HEK293 (cell line): ENCODE data around the gene DHX57.

Experiments
- CTCF ChIA-PET: fragments of 350-600 bp; formaldehyde crosslinking; extraction: SDS; loops from one replicate; lab custom pipeline; 2021; ENCODE audit warnings: antibody characterized with exemption; lab: Yijun Ruan, JAX
- POLR2A ChIA-PET: fragments of 300-600 bp; formaldehyde crosslinking; extraction: SDS; loops from one replicate; lab custom pipeline; 2020; ENCODE audit warnings: antibody characterized with exemption, inconsistent platforms; lab: Yijun Ruan, JAX
- H3K27ac ChIP-seq: fragments of 200-500 bp; sonication (Bioruptor generic); 2 replicates; pipeline ENCODE4 v1.5.1; 2014; ENCODE audit warnings: low read depth, low read length, control low read depth, inconsistent platforms; ENCODE audit errors: extremely low read depth
- H3K36me3 ChIP-seq, 2 experiments: fragments of 200-500 bp in 1 of 2; sonication (Bioruptor generic) in 1 of 2; 1 replicate in 1 of 2; 2 replicates in 1 of 2; pipeline ENCODE4 v1.5.1; 2014 to 2017; ENCODE audit warnings: inconsistent platforms in 2 of 2, low read length in 2 of 2; ENCODE audit not compliant: control insufficient read depth in 2 of 2, insufficient read depth in 1 of 2
- H3K4me1 ChIP-seq: fragments of 200-500 bp; sonication (Bioruptor generic); 2 replicates; pipeline ENCODE4 v1.5.1; 2014; ENCODE audit warnings: mild to moderate bottlenecking, low read length, inconsistent platforms; ENCODE audit not compliant: control insufficient read depth, insufficient read depth
- H3K4me3 ChIP-seq: 2 replicates; pipeline ENCODE4 v1.5.1; 2011; ENCODE audit warnings: low read depth, mild to moderate bottlenecking, control low read depth, low read length, moderate library complexity
- H3K9me3 ChIP-seq: fragments of 200-500 bp; sonication (Bioruptor generic); 2 replicates; pipeline ENCODE4 v1.5.1; 2014; ENCODE audit warnings: low read depth, low read length, inconsistent platforms; ENCODE audit not compliant: control insufficient read depth, insufficient read depth
- GLI4 ChIP-seq: fragments of 450-650 bp; formaldehyde crosslinking; IDR thresholded peaks from 2 replicates; pipeline ENCODE4 v1.5.1; 2016; ENCODE audit warnings: missing biosample characterization, missing genetic modification characterization
- IKZF3 ChIP-seq: fragments of 450-650 bp; IDR thresholded peaks from 2 replicates; pipeline ENCODE4 v1.5.0; 2018; ENCODE audit warnings: missing biosample characterization, mild to moderate bottlenecking, missing genetic modification characterization, moderate library complexity
- SP3 ChIP-seq: fragments of 450-650 bp; formaldehyde crosslinking; IDR thresholded peaks from 2 replicates; pipeline ENCODE4 v1.5.1; 2016; ENCODE audit warnings: missing biosample characterization, missing genetic modification characterization
- ZFP41 ChIP-seq: fragments of 450-650 bp; formaldehyde crosslinking; IDR thresholded peaks from 2 replicates; pipeline ENCODE4 v1.5.1; 2016; ENCODE audit warnings: missing biosample characterization, missing genetic modification characterization, borderline replicate concordance
- ZNF138 ChIP-seq: fragments of 450-650 bp; formaldehyde crosslinking; IDR thresholded peaks from 2 replicates; pipeline ENCODE4 v1.5.1; 2016; ENCODE audit warnings: missing biosample characterization, missing genetic modification characterization, borderline replicate concordance
- ZNF155 ChIP-seq: fragments of 450-650 bp; formaldehyde crosslinking; IDR thresholded peaks from 2 replicates; pipeline ENCODE4 v1.5.1; 2016; ENCODE audit warnings: missing biosample characterization, missing genetic modification characterization
- ZNF175 ChIP-seq: fragments of 450-650 bp; formaldehyde crosslinking; IDR thresholded peaks from 2 replicates; pipeline ENCODE4 v1.5.1; 2016; ENCODE audit warnings: missing biosample characterization, missing genetic modification characterization
- ZNF214 ChIP-seq: fragments of 450-650 bp; formaldehyde crosslinking; IDR thresholded peaks from 2 replicates; pipeline ENCODE4 v1.5.1; 2017; ENCODE audit warnings: missing biosample characterization, mild to moderate bottlenecking, missing genetic modification characterization, borderline replicate concordance
- ZNF311 ChIP-seq: fragments of 450-650 bp; formaldehyde crosslinking; IDR thresholded peaks from 2 replicates; pipeline ENCODE4 v1.5.1; 2017; ENCODE audit warnings: missing biosample characterization, missing genetic modification characterization, borderline replicate concordance
- ZNF341 ChIP-seq: fragments of 450-650 bp; formaldehyde crosslinking; IDR thresholded peaks from 2 replicates; pipeline ENCODE4; 2016; ENCODE audit warnings: low read depth, missing biosample characterization, missing genetic modification characterization
- ZNF423 ChIP-seq: fragments of 450-650 bp; formaldehyde crosslinking; IDR thresholded peaks from 2 replicates; pipeline ENCODE4 v1.5.1; 2016; ENCODE audit warnings: missing biosample characterization, missing genetic modification characterization
- ZNF571 ChIP-seq: fragments of 450-650 bp; formaldehyde crosslinking; IDR thresholded peaks from 2 replicates; pipeline ENCODE4 v1.5.0; 2017; ENCODE audit warnings: missing biosample characterization, missing genetic modification characterization
- ZNF621 ChIP-seq: fragments of 450-650 bp; formaldehyde crosslinking; IDR thresholded peaks from 2 replicates; pipeline ENCODE4 v1.5.1; 2017; ENCODE audit warnings: missing biosample characterization, missing genetic modification characterization
- TF ChIP-seq, protein P1 (sequence below): fragments of 450-650 bp; formaldehyde crosslinking; IDR thresholded peaks from 2 replicates; pipeline ENCODE4 v1.5.1; 2016; ENCODE audit warnings: missing biosample characterization, missing genetic modification characterization
- TF ChIP-seq, protein P2 (sequence below): fragments of 450-650 bp; formaldehyde crosslinking; IDR thresholded peaks from 2 replicates; pipeline ENCODE4 v1.5.1; 2016; ENCODE audit warnings: missing biosample characterization, missing genetic modification characterization
- TF ChIP-seq, protein P3 (sequence below): fragments of 450-650 bp; formaldehyde crosslinking; IDR thresholded peaks from 2 replicates; pipeline ENCODE4; 2016; ENCODE audit warnings: missing biosample characterization, missing genetic modification characterization
- TF ChIP-seq, protein P4 (sequence below): fragments of 450-650 bp; formaldehyde crosslinking; IDR thresholded peaks from 2 replicates; pipeline ENCODE4 v1.5.1; 2017; ENCODE audit warnings: missing biosample characterization, missing genetic modification characterization

The DHX57 gene

DNA sequence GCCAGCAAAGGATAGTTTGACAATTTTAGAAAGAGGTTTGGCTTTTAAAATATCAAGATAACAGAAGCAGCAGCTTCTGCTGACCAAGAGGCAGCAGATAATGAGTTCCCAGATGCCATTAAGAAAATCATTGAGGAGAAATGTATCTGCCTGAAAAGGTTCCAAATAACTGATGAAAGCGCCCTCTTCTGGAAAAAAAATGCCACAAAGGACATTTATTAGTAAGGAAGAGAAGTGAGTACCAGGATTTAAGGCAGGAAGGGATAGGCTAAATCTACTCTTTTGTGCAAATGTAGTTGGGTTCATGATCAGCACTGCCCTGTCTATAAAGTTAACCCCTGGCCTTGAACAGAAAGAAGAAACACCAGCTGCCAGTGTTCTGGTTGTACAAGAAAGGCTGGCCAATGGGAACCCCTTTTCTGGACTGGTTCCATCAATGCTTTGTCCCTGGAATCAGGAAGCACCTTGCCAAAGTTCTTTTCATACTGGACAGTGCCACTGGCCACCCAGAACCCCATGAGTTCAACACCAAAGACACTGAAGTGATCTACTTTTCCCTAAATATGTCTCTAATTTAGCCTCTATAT lies 40.6 kb downstream of the DHX57 start:
- Histone ChIP-seq H3K9me3 (no peaks in the 10 kb centered on the region), H3K4me1 (no peaks in the 10 kb centered on the region), H3K27ac (no peak overlapping the region), H3K4me3 (no peak overlapping the region), H3K36me3 (peaks cover 36 to 49% of the 10 kb centered on the region in 2 experiments)
- TF ChIP-seq ZNF341 (no peak), ZNF214 (tag by site-specific recombination) (no peak), ZNF621 (tag by site-specific recombination) (no peak), ZNF138 (no peak), IKZF3 (tag by site-specific recombination) (no peak), ZNF175 (tag by site-specific recombination) (no peak), GLI4 (tag by site-specific recombination) (no peak), ZFP41 (no peak), ZNF155 (tag by site-specific recombination) (no peak), ZNF571 (tag by site-specific recombination) (no peak), SP3 (tag by site-specific recombination) (no peak), ZNF311 (tag by site-specific recombination) (no peak)
- TF ChIP-seq, protein P1, sequence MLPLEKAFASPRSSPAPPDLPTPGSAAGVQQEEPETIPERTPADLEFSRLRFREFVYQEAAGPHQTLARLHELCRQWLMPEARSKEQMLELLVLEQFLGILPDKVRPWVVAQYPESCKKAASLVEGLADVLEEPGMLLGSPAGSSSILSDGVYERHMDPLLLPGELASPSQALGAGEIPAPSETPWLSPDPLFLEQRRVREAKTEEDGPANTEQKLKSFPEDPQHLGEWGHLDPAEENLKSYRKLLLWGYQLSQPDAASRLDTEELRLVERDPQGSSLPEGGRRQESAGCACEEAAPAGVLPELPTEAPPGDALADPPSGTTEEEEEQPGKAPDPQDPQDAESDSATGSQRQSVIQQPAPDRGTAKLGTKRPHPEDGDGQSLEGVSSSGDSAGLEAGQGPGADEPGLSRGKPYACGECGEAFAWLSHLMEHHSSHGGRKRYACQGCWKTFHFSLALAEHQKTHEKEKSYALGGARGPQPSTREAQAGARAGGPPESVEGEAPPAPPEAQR (tag by site-specific recombination), result no peak
- TF ChIP-seq, protein P2, sequence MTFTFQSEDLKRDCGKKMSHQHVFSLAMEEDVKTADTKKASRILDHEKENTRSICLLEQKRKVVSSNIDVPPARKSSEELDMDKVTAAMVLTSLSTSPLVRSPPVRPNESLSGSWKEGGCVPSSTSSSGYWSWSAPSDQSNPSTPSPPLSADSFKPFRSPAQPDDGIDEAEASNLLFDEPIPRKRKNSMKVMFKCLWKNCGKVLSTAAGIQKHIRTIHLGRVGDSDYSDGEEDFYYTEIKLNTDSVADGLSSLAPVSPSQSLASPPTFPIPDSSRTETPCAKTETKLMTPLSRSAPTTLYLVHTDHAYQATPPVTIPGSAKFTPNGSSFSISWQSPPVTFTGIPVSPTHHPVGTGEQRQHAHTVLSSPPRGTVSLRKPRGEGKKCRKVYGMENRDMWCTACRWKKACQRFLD, result no peak
- TF ChIP-seq, protein P3, sequence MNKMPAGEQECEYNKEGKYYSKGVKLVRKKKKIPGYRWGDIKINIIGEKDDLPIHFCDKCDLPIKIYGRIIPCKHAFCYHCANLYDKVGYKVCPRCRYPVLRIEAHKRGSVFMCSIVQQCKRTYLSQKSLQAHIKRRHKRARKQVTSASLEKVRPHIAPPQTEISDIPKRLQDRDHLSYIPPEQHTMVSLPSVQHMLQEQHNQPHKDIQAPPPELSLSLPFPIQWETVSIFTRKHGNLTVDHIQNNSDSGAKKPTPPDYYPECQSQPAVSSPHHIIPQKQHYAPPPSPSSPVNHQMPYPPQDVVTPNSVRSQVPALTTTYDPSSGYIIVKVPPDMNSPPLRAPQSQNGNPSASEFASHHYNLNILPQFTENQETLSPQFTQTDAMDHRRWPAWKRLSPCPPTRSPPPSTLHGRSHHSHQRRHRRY, result no peak
- POLR2A ChIA-PET, result interaction anchor here (1.0 to 1.2 kb wide), 2 partner anchors 84 to 85 kb away, joined by 5 read pairs; partner anchors contain the start of gene SRSF7
- CTCF ChIA-PET, result interaction anchor here (0.6 to 2.1 kb wide), 22 partner anchors 7 to 589 kb away, joined by 3 to 19 read pairs (median 5); no protein-coding TSS in a partner anchor

DNA sequence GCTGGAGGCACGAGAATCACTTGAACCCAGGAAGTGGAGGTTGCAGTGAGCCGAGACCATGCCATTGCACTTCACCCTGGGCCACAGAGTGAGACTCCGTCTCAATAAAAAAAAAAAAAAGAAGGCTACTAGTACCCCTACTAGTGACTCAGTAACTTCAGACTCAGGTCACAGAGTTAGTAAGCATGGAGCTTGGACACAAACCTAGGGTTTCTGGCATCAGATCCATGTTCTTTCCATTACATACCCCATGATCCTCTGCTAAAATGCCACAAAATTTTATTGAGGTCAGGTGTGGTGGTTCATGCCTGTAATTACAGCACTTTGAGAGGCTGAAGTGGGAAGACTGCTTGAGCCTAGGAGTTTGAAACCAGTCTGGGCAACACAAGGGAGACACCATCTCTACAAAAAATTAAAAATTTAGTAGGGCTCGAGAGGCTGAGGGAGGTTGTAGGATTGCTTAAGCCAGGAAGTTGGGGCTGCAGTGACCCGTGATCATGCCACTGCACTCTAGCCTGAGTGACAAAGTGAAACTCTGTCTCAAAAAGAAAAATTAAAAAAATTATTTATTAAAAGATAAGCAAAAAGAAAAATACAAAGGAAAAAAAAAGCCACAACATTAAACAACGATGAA lies 45.1 kb downstream of the DHX57 start:
- peaks cover 36 to 39% of the 10 kb centered on the region in 2 experiments for H3K36me3 ChIP-seq
- POLR2A ChIA-PET, result no interaction called here
- H3K9me3 ChIP-seq, result no peaks in the 10 kb centered on the region
- TF ChIP-seq, protein P4, sequence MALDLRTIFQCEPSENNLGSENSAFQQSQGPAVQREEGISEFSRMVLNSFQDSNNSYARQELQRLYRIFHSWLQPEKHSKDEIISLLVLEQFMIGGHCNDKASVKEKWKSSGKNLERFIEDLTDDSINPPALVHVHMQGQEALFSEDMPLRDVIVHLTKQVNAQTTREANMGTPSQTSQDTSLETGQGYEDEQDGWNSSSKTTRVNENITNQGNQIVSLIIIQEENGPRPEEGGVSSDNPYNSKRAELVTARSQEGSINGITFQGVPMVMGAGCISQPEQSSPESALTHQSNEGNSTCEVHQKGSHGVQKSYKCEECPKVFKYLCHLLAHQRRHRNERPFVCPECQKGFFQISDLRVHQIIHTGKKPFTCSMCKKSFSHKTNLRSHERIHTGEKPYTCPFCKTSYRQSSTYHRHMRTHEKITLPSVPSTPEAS (tag by site-specific recombination), result no peak
- no peak for TF ChIP-seq ZNF423 (tag by site-specific recombination)
- H3K27ac ChIP-seq, result no peak overlapping the region
- H3K4me3 ChIP-seq, result no peak overlapping the region
- CTCF ChIA-PET, result no interaction called here
- H3K4me1 ChIP-seq, result no peaks in the 10 kb centered on the region
